ENCODE results near the gene CCDC33. TPM values are rescaled to one million over a fixed set of nuclear protein-coding genes. Genes with fewer than 3 reads are reported as not detected.
A peak's percentile ranks its signal among the peaks of the same experiment; 100 is the strongest.

CCDC33 gene
- total RNA-seq, 1 donor: 0.09 TPM

- TF ChIP-seq CTCF (IDR thresholded peaks at IDR 0.05; ENCODE audit: insufficient read depth, low read length): no peak
- DNase-seq (ENCODE audit: low read depth): peak; percentile 62
- H3K4me3 ChIP-seq (ENCODE audit: low read depth, low read length): no peak overlapping the region
These were observed 53.5 kb downstream of the CCDC33 start for GRCh38 chr15:74289671-74290070.

- H3K4me3 ChIP-seq (ENCODE audit: low read depth, low read length): no peak overlapping the region
- DNase-seq (ENCODE audit: low read depth): no peak
- TF ChIP-seq CTCF (IDR thresholded peaks at IDR 0.05; ENCODE audit: insufficient read depth, low read length): no peak
These were observed 54.5 kb downstream of the CCDC33 start for GRCh38 chr15:74290645-74291044.

- H3K4me3 ChIP-seq (ENCODE audit: low read depth, low read length): peak overlapping the region; percentile 25
- TF ChIP-seq CTCF (IDR thresholded peaks at IDR 0.05; ENCODE audit: insufficient read depth, low read length): no peak
- peak; percentile 94 for DNase-seq (ENCODE audit: low read depth)
These were observed 55.3 kb downstream of the CCDC33 start for GRCh38 chr15:74291101-74292071.

- TF ChIP-seq CTCF (IDR thresholded peaks at IDR 0.05; ENCODE audit: insufficient read depth, low read length): no peak
- H3K4me3 ChIP-seq (ENCODE audit: low read depth, low read length): no peak overlapping the region
- no peak for DNase-seq (ENCODE audit: low read depth)
These were observed 57.1 kb downstream of the CCDC33 start for GRCh38 chr15:74293021-74293810.

- DNase-seq (ENCODE audit: low read depth): no peak
- H3K4me3 ChIP-seq (ENCODE audit: low read depth, low read length): no peak overlapping the region
- TF ChIP-seq CTCF (IDR thresholded peaks at IDR 0.05; ENCODE audit: insufficient read depth, low read length): no peak
These were observed 57.9 kb downstream of the CCDC33 start for GRCh38 chr15:74294010-74294409.

GRCh38 chr15:74295800-74296199, 59.7 kb downstream of the CCDC33 start:
- H3K4me3 ChIP-seq (ENCODE audit: low read depth, low read length): no peak overlapping the region
- no peak for DNase-seq (ENCODE audit: low read depth)
- no peak for TF ChIP-seq CTCF (IDR thresholded peaks at IDR 0.05; ENCODE audit: insufficient read depth, low read length)
